ENCODE measurements around the gene LRP5.
"Not testable (repeated sequence)": the region's sequence is repeated elsewhere in the genome, so short reads cannot be mapped to it uniquely, and the experiment has no call there.

The LRP5 gene

GRCh38 chr11:68475626-68476025 is 163.2 kb downstream of the LRP5 start:
- H3K27ac ChIP-seq (ENCODE audit: low read length); H3K4me3 ChIP-seq (ENCODE audit: low read length in 2 of 2); H3K27me3 ChIP-seq (ENCODE audit: control insufficient read depth in 1 of 2, insufficient read depth in 2 of 2, low read length in 2 of 2); H3K9me3 ChIP-seq (ENCODE audit: control insufficient read depth in 2 of 2, low read length in 2 of 2); H3K9ac ChIP-seq (ENCODE audit: low read length in 2 of 2); H3K36me3 ChIP-seq (ENCODE audit: control insufficient read depth in 2 of 2, insufficient read depth in 2 of 2, low read length in 2 of 2): not testable (repeated sequence)
- peaks cover 13% of the 10 kb centered on the region for H3K4me1 ChIP-seq (ENCODE audit: control insufficient read depth, insufficient read depth, low read length)

GRCh38 chr11:68479390-68479789 is 167.0 kb downstream of the LRP5 start:
- H3K27ac ChIP-seq (ENCODE audit: low read length) = no peak overlapping the region
- H3K4me3 ChIP-seq (ENCODE audit: low read length in 2 of 2) = no peak overlapping the region
- peaks cover 0 to 2% of the 10 kb centered on the region in 2 donors for H3K36me3 ChIP-seq (ENCODE audit: control insufficient read depth in 2 of 2, insufficient read depth in 2 of 2, low read length in 2 of 2)
- no peaks in the 10 kb centered on the region for H3K27me3 ChIP-seq (ENCODE audit: control insufficient read depth in 1 of 2, insufficient read depth in 2 of 2, low read length in 2 of 2)
- H3K9me3 ChIP-seq (ENCODE audit: control insufficient read depth in 2 of 2, low read length in 2 of 2) = no peaks in the 10 kb centered on the region
- H3K9ac ChIP-seq (ENCODE audit: low read length in 2 of 2) = no peak overlapping the region
- peaks cover 8% of the 10 kb centered on the region for H3K4me1 ChIP-seq (ENCODE audit: control insufficient read depth, insufficient read depth, low read length)

GRCh38 chr11:68480193-68480592 is 167.8 kb downstream of the LRP5 start:
- Histone ChIP-seq H3K4me3 (ENCODE audit: low read length in 2 of 2) (no peak overlapping the region), H3K27me3 (ENCODE audit: control insufficient read depth in 1 of 2, insufficient read depth in 2 of 2, low read length in 2 of 2) (no peaks in the 10 kb centered on the region), H3K9ac (ENCODE audit: low read length in 2 of 2) (no peak overlapping the region), H3K27ac (ENCODE audit: low read length) (no peak overlapping the region), H3K9me3 (ENCODE audit: control insufficient read depth in 2 of 2, low read length in 2 of 2) (no peaks in the 10 kb centered on the region), H3K36me3 (ENCODE audit: control insufficient read depth in 2 of 2, insufficient read depth in 2 of 2, low read length in 2 of 2) (peaks cover 0 to 2% of the 10 kb centered on the region in 2 donors), H3K4me1 (ENCODE audit: control insufficient read depth, insufficient read depth, low read length) (peaks cover 8% of the 10 kb centered on the region)

- Histone ChIP-seq H3K9me3 (ENCODE audit: control insufficient read depth in 2 of 2, low read length in 2 of 2) (no peaks in the 10 kb centered on the region), H3K4me3 (ENCODE audit: low read length in 2 of 2) (peak overlapping the region in 1 of 2 donors; percentile 59), H3K4me1 (ENCODE audit: control insufficient read depth, insufficient read depth, low read length) (peaks cover 8% of the 10 kb centered on the region), H3K27me3 (ENCODE audit: control insufficient read depth in 1 of 2, insufficient read depth in 2 of 2, low read length in 2 of 2) (no peaks in the 10 kb centered on the region), H3K36me3 (ENCODE audit: control insufficient read depth in 2 of 2, insufficient read depth in 2 of 2, low read length in 2 of 2) (peaks cover 0 to 2% of the 10 kb centered on the region in 2 donors), H3K27ac (ENCODE audit: low read length) (no peak overlapping the region), H3K9ac (ENCODE audit: low read length in 2 of 2) (no peak overlapping the region)
These were observed 168.6 kb downstream of the LRP5 start for GRCh38 chr11:68480852-68481510.

GRCh38 chr11:68481579-68482240 is 169.3 kb downstream of the LRP5 start:
- H3K27ac ChIP-seq (ENCODE audit: low read length) = no peak overlapping the region
- peaks cover 0 to 2% of the 10 kb centered on the region in 2 donors for H3K36me3 ChIP-seq (ENCODE audit: control insufficient read depth in 2 of 2, insufficient read depth in 2 of 2, low read length in 2 of 2)
- peak overlapping the region; percentile 32 to 59 for H3K4me3 ChIP-seq (ENCODE audit: low read length in 2 of 2)
- H3K9ac ChIP-seq (ENCODE audit: low read length in 2 of 2) = no peak overlapping the region
- H3K9me3 ChIP-seq (ENCODE audit: control insufficient read depth in 2 of 2, low read length in 2 of 2) = no peaks in the 10 kb centered on the region
- H3K4me1 ChIP-seq (ENCODE audit: control insufficient read depth, insufficient read depth, low read length) = peaks cover 8% of the 10 kb centered on the region
- no peaks in the 10 kb centered on the region for H3K27me3 ChIP-seq (ENCODE audit: control insufficient read depth in 1 of 2, insufficient read depth in 2 of 2, low read length in 2 of 2)

- Histone ChIP-seq H3K36me3 (ENCODE audit: control insufficient read depth in 2 of 2, insufficient read depth in 2 of 2, low read length in 2 of 2) (peaks cover 0 to 2% of the 10 kb centered on the region in 2 donors), H3K4me1 (ENCODE audit: control insufficient read depth, insufficient read depth, low read length) (no peaks in the 10 kb centered on the region), H3K9me3 (ENCODE audit: control insufficient read depth in 2 of 2, low read length in 2 of 2) (no peaks in the 10 kb centered on the region), H3K4me3 (ENCODE audit: low read length in 2 of 2) (no peak overlapping the region), H3K9ac (ENCODE audit: low read length in 2 of 2) (no peak overlapping the region), H3K27me3 (ENCODE audit: control insufficient read depth in 1 of 2, insufficient read depth in 2 of 2, low read length in 2 of 2) (no peaks in the 10 kb centered on the region), H3K27ac (ENCODE audit: low read length) (no peak overlapping the region)
These were observed 176.2 kb downstream of the LRP5 start for GRCh38 chr11:68488623-68489022.

GRCh38 chr11:68495220-68495729 is 182.9 kb downstream of the LRP5 start:
- Histone ChIP-seq H3K9ac (ENCODE audit: low read length in 2 of 2) (no peak overlapping the region), H3K9me3 (ENCODE audit: control insufficient read depth in 2 of 2, low read length in 2 of 2) (no peaks in the 10 kb centered on the region), H3K36me3 (ENCODE audit: control insufficient read depth in 2 of 2, insufficient read depth in 2 of 2, low read length in 2 of 2) (peaks cover 0 to 2% of the 10 kb centered on the region in 2 donors), H3K27ac (ENCODE audit: low read length) (no peak overlapping the region), H3K4me1 (ENCODE audit: control insufficient read depth, insufficient read depth, low read length) (peaks cover 14% of the 10 kb centered on the region), H3K4me3 (ENCODE audit: low read length in 2 of 2) (no peak overlapping the region), H3K27me3 (ENCODE audit: control insufficient read depth in 1 of 2, insufficient read depth in 2 of 2, low read length in 2 of 2) (no peaks in the 10 kb centered on the region)

GRCh38 chr11:68495872-68496271 is 183.5 kb downstream of the LRP5 start:
- no peaks in the 10 kb centered on the region for H3K27me3 ChIP-seq (ENCODE audit: control insufficient read depth in 1 of 2, insufficient read depth in 2 of 2, low read length in 2 of 2)
- H3K4me3 ChIP-seq (ENCODE audit: low read length in 2 of 2) = no peak overlapping the region
- peaks cover 17% of the 10 kb centered on the region for H3K4me1 ChIP-seq (ENCODE audit: control insufficient read depth, insufficient read depth, low read length)
- H3K27ac ChIP-seq (ENCODE audit: low read length) = no peak overlapping the region
- H3K9ac ChIP-seq (ENCODE audit: low read length in 2 of 2) = no peak overlapping the region
- H3K9me3 ChIP-seq (ENCODE audit: control insufficient read depth in 2 of 2, low read length in 2 of 2) = no peaks in the 10 kb centered on the region
- H3K36me3 ChIP-seq (ENCODE audit: control insufficient read depth in 2 of 2, insufficient read depth in 2 of 2, low read length in 2 of 2) = peaks cover 0 to 2% of the 10 kb centered on the region in 2 donors

- Histone ChIP-seq H3K4me1 (ENCODE audit: control insufficient read depth, insufficient read depth, low read length) (peaks cover 20% of the 10 kb centered on the region), H3K9ac (ENCODE audit: low read length in 2 of 2) (no peak overlapping the region), H3K36me3 (ENCODE audit: control insufficient read depth in 2 of 2, insufficient read depth in 2 of 2, low read length in 2 of 2) (no peaks in the 10 kb centered on the region), H3K27ac (ENCODE audit: low read length) (no peak overlapping the region), H3K27me3 (ENCODE audit: control insufficient read depth in 1 of 2, insufficient read depth in 2 of 2, low read length in 2 of 2) (no peaks in the 10 kb centered on the region), H3K9me3 (ENCODE audit: control insufficient read depth in 2 of 2, low read length in 2 of 2) (no peaks in the 10 kb centered on the region), H3K4me3 (ENCODE audit: low read length in 2 of 2) (no peak overlapping the region)
These were observed 185.4 kb downstream of the LRP5 start for GRCh38 chr11:68497761-68498160.

- Histone ChIP-seq H3K9ac (ENCODE audit: low read length in 2 of 2) (no peak overlapping the region), H3K4me1 (ENCODE audit: control insufficient read depth, insufficient read depth, low read length) (peaks cover 23% of the 10 kb centered on the region), H3K36me3 (ENCODE audit: control insufficient read depth in 2 of 2, insufficient read depth in 2 of 2, low read length in 2 of 2) (no peaks in the 10 kb centered on the region), H3K27ac (ENCODE audit: low read length) (no peak overlapping the region), H3K27me3 (ENCODE audit: control insufficient read depth in 1 of 2, insufficient read depth in 2 of 2, low read length in 2 of 2) (no peaks in the 10 kb centered on the region), H3K4me3 (ENCODE audit: low read length in 2 of 2) (peak overlapping the region in 1 of 2 donors; percentile 44), H3K9me3 (ENCODE audit: control insufficient read depth in 2 of 2, low read length in 2 of 2) (no peaks in the 10 kb centered on the region)
These were observed 185.9 kb downstream of the LRP5 start for GRCh38 chr11:68498321-68498720.
